ENCODE data around the gene NFATC2. TPM values are rescaled to one million over a fixed set of nuclear protein-coding genes. Genes with fewer than 3 reads are reported as not detected.
A peak's percentile ranks its signal among the peaks of the same experiment; 100 is the strongest.

The NFATC2 gene
- total RNA-seq, 2 experiments from 2014 or later, result 53.5 to 55.8 TPM

- POLR2A ChIA-PET, result interaction anchor here (1.3 kb wide), 1 partner anchor 15 kb away, joined by 3 read pairs; no protein-coding TSS in a partner anchor
- Mint-ChIP-seq H3K27ac (peak overlapping the region; percentile 31), H3K36me3 (ENCODE audit: low read depth) (peaks cover 88% of the 10 kb centered on the region)
Measured at GRCh38 chr20:51490635-51491034, 51.9 kb downstream of the NFATC2 start.

GRCh38 chr20:51489611-51490010, 52.9 kb downstream of the NFATC2 start:
- H3K27me3 Mint-ChIP-seq (ENCODE audit: low read depth), result no peaks in the 10 kb centered on the region
- ChIA-PET CTCF (no interaction called here), POLR2A (no interaction called here)
- no peak overlapping the region for H3K4me3 Mint-ChIP-seq
- peaks cover 84% of the 10 kb centered on the region for H3K4me1 Mint-ChIP-seq (ENCODE audit: low read depth)
- peak overlapping the region; percentile 4 for H3K27ac Mint-ChIP-seq
- no peak for ATAC-seq
- no peak for DNase-seq
- H3K9me3 Mint-ChIP-seq (ENCODE audit: insufficient read depth), result no peaks in the 10 kb centered on the region
- H3K36me3 Mint-ChIP-seq (ENCODE audit: low read depth), result peaks cover 89% of the 10 kb centered on the region

More at GRCh38 chr20:51490635-51491034, 51.9 kb downstream of the NFATC2 start:
- H3K27me3 Mint-ChIP-seq (ENCODE audit: low read depth), result no peaks in the 10 kb centered on the region
- DNase-seq (no peak), ATAC-seq (no peak)
- H3K9me3 Mint-ChIP-seq (ENCODE audit: insufficient read depth), result no peaks in the 10 kb centered on the region
- no peak overlapping the region for H3K4me3 Mint-ChIP-seq
- peaks cover 84% of the 10 kb centered on the region for H3K4me1 Mint-ChIP-seq (ENCODE audit: low read depth)
- CTCF ChIA-PET, result interaction anchor here (0.7 to 1.4 kb wide), 2 partner anchors 9 to 51 kb away, joined by 3 to 5 read pairs; no protein-coding TSS in a partner anchor

- H3K27ac Mint-ChIP-seq, result no peak overlapping the region
- CTCF ChIA-PET, result no interaction called here
- H3K9me3 Mint-ChIP-seq (ENCODE audit: insufficient read depth), result no peaks in the 10 kb centered on the region
- peaks cover 83% of the 10 kb centered on the region for H3K4me1 Mint-ChIP-seq (ENCODE audit: low read depth)
- H3K27me3 Mint-ChIP-seq (ENCODE audit: low read depth), result no peaks in the 10 kb centered on the region
- H3K4me3 Mint-ChIP-seq, result no peak overlapping the region
- POLR2A ChIA-PET, result no interaction called here
- peaks cover 89% of the 10 kb centered on the region for H3K36me3 Mint-ChIP-seq (ENCODE audit: low read depth)
- ATAC-seq (no peak), DNase-seq (no peak)
Measured at GRCh38 chr20:51488331-51488730, 54.2 kb downstream of the NFATC2 start.

GRCh38 chr20:51487565-51488268, 54.8 kb downstream of the NFATC2 start:
- CTCF ChIA-PET, result no interaction called here
- no peak for DNase-seq
- peaks cover 86% of the 10 kb centered on the region for H3K36me3 Mint-ChIP-seq (ENCODE audit: low read depth)

GRCh38 chr20:51487076-51487475, 55.4 kb downstream of the NFATC2 start:
- no peak overlapping the region for H3K27ac Mint-ChIP-seq
- H3K27me3 Mint-ChIP-seq (ENCODE audit: low read depth), result no peaks in the 10 kb centered on the region
- peaks cover 86% of the 10 kb centered on the region for H3K4me1 Mint-ChIP-seq (ENCODE audit: low read depth)
- ChIA-PET CTCF (no interaction called here), POLR2A (interaction anchor here (1.0 kb wide), 1 partner anchor 13 kb away, joined by 3 read pairs; no protein-coding TSS in a partner anchor)
- no peak overlapping the region for H3K4me3 Mint-ChIP-seq
- peaks cover 83% of the 10 kb centered on the region for H3K36me3 Mint-ChIP-seq (ENCODE audit: low read depth)
- DNase-seq (no peak), ATAC-seq (no peak)
- no peaks in the 10 kb centered on the region for H3K9me3 Mint-ChIP-seq (ENCODE audit: insufficient read depth)

More at GRCh38 chr20:51487565-51488268, 54.8 kb downstream of the NFATC2 start:
- Mint-ChIP-seq H3K4me1 (ENCODE audit: low read depth) (peaks cover 84% of the 10 kb centered on the region), H3K27me3 (ENCODE audit: low read depth) (no peaks in the 10 kb centered on the region), H3K4me3 (no peak overlapping the region), H3K9me3 (ENCODE audit: insufficient read depth) (no peaks in the 10 kb centered on the region), H3K27ac (peak overlapping the region; percentile 17)
- POLR2A ChIA-PET, result no interaction called here
- no peak for ATAC-seq

GRCh38 chr20:51486197-51487005, 56.1 kb downstream of the NFATC2 start:
- ATAC-seq, result no peak
- Mint-ChIP-seq H3K27ac (peak overlapping the region; percentile 68), H3K36me3 (ENCODE audit: low read depth) (peaks cover 76% of the 10 kb centered on the region), H3K4me1 (ENCODE audit: low read depth) (peaks cover 86% of the 10 kb centered on the region), H3K9me3 (ENCODE audit: insufficient read depth) (no peaks in the 10 kb centered on the region), H3K4me3 (no peak overlapping the region), H3K27me3 (ENCODE audit: low read depth) (no peaks in the 10 kb centered on the region)
- CTCF ChIA-PET, result interaction anchor here (1.1 kb wide), 1 partner anchor 56 kb away, joined by 3 read pairs; the partner anchor contains the start of gene NFATC2
- POLR2A ChIA-PET, result interaction anchor here (1.0 kb wide), 1 partner anchor 14 kb away, joined by 3 read pairs; no protein-coding TSS in a partner anchor
- DNase-seq, result no peak

- H3K9me3 Mint-ChIP-seq (ENCODE audit: insufficient read depth), result no peaks in the 10 kb centered on the region
- H3K36me3 Mint-ChIP-seq (ENCODE audit: low read depth), result peaks cover 73% of the 10 kb centered on the region
- POLR2A ChIA-PET, result interaction anchor here (0.8 kb wide), 1 partner anchor 12 kb away, joined by 5 read pairs; no protein-coding TSS in a partner anchor
- DNase-seq (no peak), ATAC-seq (no peak)
- peaks cover 87% of the 10 kb centered on the region for H3K4me1 Mint-ChIP-seq (ENCODE audit: low read depth)
- no peak overlapping the region for H3K4me3 Mint-ChIP-seq
- no peaks in the 10 kb centered on the region for H3K27me3 Mint-ChIP-seq (ENCODE audit: low read depth)
- H3K27ac Mint-ChIP-seq, result peak overlapping the region; percentile 32
- CTCF ChIA-PET, result no interaction called here
Measured at GRCh38 chr20:51484831-51485230, 57.7 kb downstream of the NFATC2 start.

- Mint-ChIP-seq H3K4me3 (no peak overlapping the region), H3K27ac (peak overlapping the region; percentile 72), H3K4me1 (ENCODE audit: low read depth) (peaks cover 87% of the 10 kb centered on the region), H3K27me3 (ENCODE audit: low read depth) (no peaks in the 10 kb centered on the region), H3K9me3 (ENCODE audit: insufficient read depth) (no peaks in the 10 kb centered on the region), H3K36me3 (ENCODE audit: low read depth) (peaks cover 72% of the 10 kb centered on the region)
- ChIA-PET CTCF (no interaction called here), POLR2A (interaction anchor here (0.8 kb wide), 1 partner anchor 12 kb away, joined by 5 read pairs; no protein-coding TSS in a partner anchor)
- DNase-seq (no peak), ATAC-seq (no peak)
Measured at GRCh38 chr20:51484141-51484815, 58.2 kb downstream of the NFATC2 start.

- peaks cover 91% of the 10 kb centered on the region for H3K4me1 Mint-ChIP-seq (ENCODE audit: low read depth)
- H3K27me3 Mint-ChIP-seq (ENCODE audit: low read depth), result no peaks in the 10 kb centered on the region
- CTCF ChIA-PET, result interaction anchor here (1.4 to 1.8 kb wide), 3 partner anchors 8 to 96 kb away, joined by 4 to 6 read pairs (median 5); no protein-coding TSS in a partner anchor
- no peak overlapping the region for H3K4me3 Mint-ChIP-seq
- H3K9me3 Mint-ChIP-seq (ENCODE audit: insufficient read depth), result no peaks in the 10 kb centered on the region
- H3K36me3 Mint-ChIP-seq (ENCODE audit: low read depth), result peaks cover 76% of the 10 kb centered on the region
- ATAC-seq, result no peak
- POLR2A ChIA-PET, result no interaction called here
- H3K27ac Mint-ChIP-seq, result peak overlapping the region; percentile 62
- DNase-seq, result no peak
Measured at GRCh38 chr20:51482836-51483473, 59.6 kb downstream of the NFATC2 start.

GRCh38 chr20:51481341-51481914, 61.1 kb downstream of the NFATC2 start:
- DNase-seq (peak; percentile 66), ATAC-seq (peak; percentile 72)
- no peaks in the 10 kb centered on the region for H3K9me3 Mint-ChIP-seq (ENCODE audit: insufficient read depth)
- CTCF ChIA-PET, result interaction anchor here (1.4 to 2.0 kb wide), 7 partner anchors 10 to 113 kb away, joined by 4 to 10 read pairs (median 6); partner anchors contain the start of gene NFATC2
- H3K27ac Mint-ChIP-seq, result peak overlapping the region; percentile 92
- H3K4me1 Mint-ChIP-seq (ENCODE audit: low read depth), result peaks cover 94% of the 10 kb centered on the region
- H3K36me3 Mint-ChIP-seq (ENCODE audit: low read depth), result peaks cover 75% of the 10 kb centered on the region
- peak overlapping the region; percentile 53 for H3K4me3 Mint-ChIP-seq
- no peaks in the 10 kb centered on the region for H3K27me3 Mint-ChIP-seq (ENCODE audit: low read depth)
- POLR2A ChIA-PET, result interaction anchor here (0.8 to 4.3 kb wide), 4 partner anchors 13 to 60 kb away, joined by 3 to 26 read pairs (median 4); partner anchors contain the start of gene NFATC2
